ENCODE measurements around the gene FBXO41. TPM values are rescaled to one million over a fixed set of nuclear protein-coding genes. Genes with fewer than 3 reads are reported as not detected.

The FBXO41 gene
- polyA plus RNA-seq, 1 of the 3 experiments (the other 2 are of a cell fraction), result 3.1 TPM

DNA sequence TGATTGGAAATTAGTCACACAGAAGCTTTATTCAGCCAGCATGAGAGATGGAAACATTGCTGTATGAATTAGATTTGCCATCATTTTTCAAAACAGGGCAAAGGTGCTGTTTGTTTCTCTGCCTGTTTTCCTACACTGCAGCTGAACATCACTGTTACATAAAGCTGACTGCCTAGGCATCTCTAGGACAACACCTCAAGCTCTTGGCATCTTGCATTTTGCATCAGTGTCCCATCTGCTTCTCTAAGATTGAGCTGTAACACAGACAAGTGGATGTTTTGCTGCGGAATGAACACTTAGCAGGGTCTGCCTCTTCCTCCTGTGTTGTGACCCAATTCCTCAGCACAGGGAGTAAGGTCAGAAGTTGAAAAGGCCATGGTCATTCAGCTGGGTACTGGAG is 45.3 kb downstream of the FBXO41 start:
- no peak overlapping the region for H3K4me2 ChIP-seq
- no peaks in the 10 kb centered on the region for H3K9me3 ChIP-seq
- peaks cover 73% of the 10 kb centered on the region for H4K20me1 ChIP-seq (ENCODE audit: insufficient read depth)
- TF ChIP-seq YY1 (IDR thresholded peaks at IDR 0.05; ENCODE audit: low read depth), result no peak
- TF ChIP-seq, protein P1, sequence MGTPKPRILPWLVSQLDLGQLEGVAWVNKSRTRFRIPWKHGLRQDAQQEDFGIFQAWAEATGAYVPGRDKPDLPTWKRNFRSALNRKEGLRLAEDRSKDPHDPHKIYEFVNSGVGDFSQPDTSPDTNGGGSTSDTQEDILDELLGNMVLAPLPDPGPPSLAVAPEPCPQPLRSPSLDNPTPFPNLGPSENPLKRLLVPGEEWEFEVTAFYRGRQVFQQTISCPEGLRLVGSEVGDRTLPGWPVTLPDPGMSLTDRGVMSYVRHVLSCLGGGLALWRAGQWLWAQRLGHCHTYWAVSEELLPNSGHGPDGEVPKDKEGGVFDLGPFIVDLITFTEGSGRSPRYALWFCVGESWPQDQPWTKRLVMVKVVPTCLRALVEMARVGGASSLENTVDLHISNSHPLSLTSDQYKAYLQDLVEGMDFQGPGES (IDR thresholded peaks at IDR 0.05; ENCODE audit: low read depth, low read length), result no peak
- TF ChIP-seq TEAD4 (IDR thresholded peaks at IDR 0.05; ENCODE audit: borderline replicate concordance, insufficient read depth), result no peak
- TF ChIP-seq CHD2 (IDR thresholded peaks at IDR 0.05; ENCODE audit: low read length, partially characterized antibody), result no peak
- TF ChIP-seq, protein P2, sequence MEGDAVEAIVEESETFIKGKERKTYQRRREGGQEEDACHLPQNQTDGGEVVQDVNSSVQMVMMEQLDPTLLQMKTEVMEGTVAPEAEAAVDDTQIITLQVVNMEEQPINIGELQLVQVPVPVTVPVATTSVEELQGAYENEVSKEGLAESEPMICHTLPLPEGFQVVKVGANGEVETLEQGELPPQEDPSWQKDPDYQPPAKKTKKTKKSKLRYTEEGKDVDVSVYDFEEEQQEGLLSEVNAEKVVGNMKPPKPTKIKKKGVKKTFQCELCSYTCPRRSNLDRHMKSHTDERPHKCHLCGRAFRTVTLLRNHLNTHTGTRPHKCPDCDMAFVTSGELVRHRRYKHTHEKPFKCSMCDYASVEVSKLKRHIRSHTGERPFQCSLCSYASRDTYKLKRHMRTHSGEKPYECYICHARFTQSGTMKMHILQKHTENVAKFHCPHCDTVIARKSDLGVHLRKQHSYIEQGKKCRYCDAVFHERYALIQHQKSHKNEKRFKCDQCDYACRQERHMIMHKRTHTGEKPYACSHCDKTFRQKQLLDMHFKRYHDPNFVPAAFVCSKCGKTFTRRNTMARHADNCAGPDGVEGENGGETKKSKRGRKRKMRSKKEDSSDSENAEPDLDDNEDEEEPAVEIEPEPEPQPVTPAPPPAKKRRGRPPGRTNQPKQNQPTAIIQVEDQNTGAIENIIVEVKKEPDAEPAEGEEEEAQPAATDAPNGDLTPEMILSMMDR (IDR thresholded peaks at IDR 0.05), result no peak
- TF ChIP-seq, protein P3, sequence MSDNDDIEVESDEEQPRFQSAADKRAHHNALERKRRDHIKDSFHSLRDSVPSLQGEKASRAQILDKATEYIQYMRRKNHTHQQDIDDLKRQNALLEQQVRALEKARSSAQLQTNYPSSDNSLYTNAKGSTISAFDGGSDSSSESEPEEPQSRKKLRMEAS (IDR thresholded peaks at IDR 0.05; ENCODE audit: low read depth), result no peak
- TF ChIP-seq, protein P4, sequence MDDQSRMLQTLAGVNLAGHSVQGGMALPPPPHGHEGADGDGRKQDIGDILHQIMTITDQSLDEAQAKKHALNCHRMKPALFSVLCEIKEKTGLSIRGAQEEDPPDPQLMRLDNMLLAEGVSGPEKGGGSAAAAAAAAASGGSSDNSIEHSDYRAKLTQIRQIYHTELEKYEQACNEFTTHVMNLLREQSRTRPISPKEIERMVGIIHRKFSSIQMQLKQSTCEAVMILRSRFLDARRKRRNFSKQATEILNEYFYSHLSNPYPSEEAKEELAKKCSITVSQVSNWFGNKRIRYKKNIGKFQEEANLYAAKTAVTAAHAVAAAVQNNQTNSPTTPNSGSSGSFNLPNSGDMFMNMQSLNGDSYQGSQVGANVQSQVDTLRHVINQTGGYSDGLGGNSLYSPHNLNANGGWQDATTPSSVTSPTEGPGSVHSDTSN (IDR thresholded peaks at IDR 0.05), result no peak
- no peak for TF ChIP-seq SIN3A (IDR thresholded peaks at IDR 0.05; ENCODE audit: borderline replicate concordance, low read depth, low read length)
- TF ChIP-seq, protein P5, sequence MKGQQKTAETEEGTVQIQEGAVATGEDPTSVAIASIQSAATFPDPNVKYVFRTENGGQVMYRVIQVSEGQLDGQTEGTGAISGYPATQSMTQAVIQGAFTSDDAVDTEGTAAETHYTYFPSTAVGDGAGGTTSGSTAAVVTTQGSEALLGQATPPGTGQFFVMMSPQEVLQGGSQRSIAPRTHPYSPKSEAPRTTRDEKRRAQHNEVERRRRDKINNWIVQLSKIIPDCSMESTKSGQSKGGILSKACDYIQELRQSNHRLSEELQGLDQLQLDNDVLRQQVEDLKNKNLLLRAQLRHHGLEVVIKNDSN (IDR thresholded peaks at IDR 0.05; ENCODE audit: borderline replicate concordance, low read depth), result no peak
- TF ChIP-seq, protein P6, sequence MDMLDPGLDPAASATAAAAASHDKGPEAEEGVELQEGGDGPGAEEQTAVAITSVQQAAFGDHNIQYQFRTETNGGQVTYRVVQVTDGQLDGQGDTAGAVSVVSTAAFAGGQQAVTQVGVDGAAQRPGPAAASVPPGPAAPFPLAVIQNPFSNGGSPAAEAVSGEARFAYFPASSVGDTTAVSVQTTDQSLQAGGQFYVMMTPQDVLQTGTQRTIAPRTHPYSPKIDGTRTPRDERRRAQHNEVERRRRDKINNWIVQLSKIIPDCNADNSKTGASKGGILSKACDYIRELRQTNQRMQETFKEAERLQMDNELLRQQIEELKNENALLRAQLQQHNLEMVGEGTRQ (IDR thresholded peaks at IDR 0.05; ENCODE audit: borderline replicate concordance, low read depth, low read length), result no peak
- TF ChIP-seq EZH2phosphoT487 (IDR thresholded peaks at IDR 0.05; ENCODE audit: borderline replicate concordance, low read depth), result no peak
- TF ChIP-seq RAD21 (IDR thresholded peaks at IDR 0.05; ENCODE audit: low read length), result no peak
- TF ChIP-seq TCF12 (IDR thresholded peaks at IDR 0.05), result no peak
- TF ChIP-seq, protein P7, sequence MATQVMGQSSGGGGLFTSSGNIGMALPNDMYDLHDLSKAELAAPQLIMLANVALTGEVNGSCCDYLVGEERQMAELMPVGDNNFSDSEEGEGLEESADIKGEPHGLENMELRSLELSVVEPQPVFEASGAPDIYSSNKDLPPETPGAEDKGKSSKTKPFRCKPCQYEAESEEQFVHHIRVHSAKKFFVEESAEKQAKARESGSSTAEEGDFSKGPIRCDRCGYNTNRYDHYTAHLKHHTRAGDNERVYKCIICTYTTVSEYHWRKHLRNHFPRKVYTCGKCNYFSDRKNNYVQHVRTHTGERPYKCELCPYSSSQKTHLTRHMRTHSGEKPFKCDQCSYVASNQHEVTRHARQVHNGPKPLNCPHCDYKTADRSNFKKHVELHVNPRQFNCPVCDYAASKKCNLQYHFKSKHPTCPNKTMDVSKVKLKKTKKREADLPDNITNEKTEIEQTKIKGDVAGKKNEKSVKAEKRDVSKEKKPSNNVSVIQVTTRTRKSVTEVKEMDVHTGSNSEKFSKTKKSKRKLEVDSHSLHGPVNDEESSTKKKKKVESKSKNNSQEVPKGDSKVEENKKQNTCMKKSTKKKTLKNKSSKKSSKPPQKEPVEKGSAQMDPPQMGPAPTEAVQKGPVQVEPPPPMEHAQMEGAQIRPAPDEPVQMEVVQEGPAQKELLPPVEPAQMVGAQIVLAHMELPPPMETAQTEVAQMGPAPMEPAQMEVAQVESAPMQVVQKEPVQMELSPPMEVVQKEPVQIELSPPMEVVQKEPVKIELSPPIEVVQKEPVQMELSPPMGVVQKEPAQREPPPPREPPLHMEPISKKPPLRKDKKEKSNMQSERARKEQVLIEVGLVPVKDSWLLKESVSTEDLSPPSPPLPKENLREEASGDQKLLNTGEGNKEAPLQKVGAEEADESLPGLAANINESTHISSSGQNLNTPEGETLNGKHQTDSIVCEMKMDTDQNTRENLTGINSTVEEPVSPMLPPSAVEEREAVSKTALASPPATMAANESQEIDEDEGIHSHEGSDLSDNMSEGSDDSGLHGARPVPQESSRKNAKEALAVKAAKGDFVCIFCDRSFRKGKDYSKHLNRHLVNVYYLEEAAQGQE (IDR thresholded peaks at IDR 0.05; ENCODE audit: low read depth, low read length), result no peak
- TF ChIP-seq NFIC (IDR thresholded peaks at IDR 0.05; ENCODE audit: borderline replicate concordance), result no peak
- H3K79me2 ChIP-seq (ENCODE audit: insufficient read depth), result peaks cover 97% of the 10 kb centered on the region
- 100% methylated on average over 1 of the region's 1 CpG for WGBS (ENCODE audit: low lambda C conversion rate)
- H2AFZ ChIP-seq (ENCODE audit: low read depth), result no peak overlapping the region
- no peak overlapping the region for H3K9ac ChIP-seq
- CTCF ChIA-PET, result interaction anchor here (1.1 to 1.7 kb wide), 2 partner anchors 9 to 51 kb away, joined by 3 to 5 read pairs; no protein-coding TSS in a partner anchor
- no peak overlapping the region for H3K4me3 ChIP-seq (ENCODE audit: low read depth in 2 of 2, low read length in 1 of 2)
- peaks cover 47 to 54% of the 10 kb centered on the region in 2 experiments for H3K36me3 ChIP-seq (replicated peaks in 1 of 2; ENCODE audit: control insufficient read depth in 1 of 2, insufficient read depth in 2 of 2, low read length in 1 of 2)
- H3F3A ChIP-seq (replicated peaks; ENCODE audit: insufficient read depth), result peaks cover 3% of the 10 kb centered on the region
- no peaks in the 10 kb centered on the region for H3K27me3 ChIP-seq (ENCODE audit: insufficient read depth)
- peaks cover 0 to 27% of the 10 kb centered on the region in 2 experiments; a peak in 3 of 4 replicates for H3K4me1 ChIP-seq (ENCODE audit: control insufficient read depth in 1 of 2, insufficient read depth in 2 of 2, low read depth in 1 of 2, low read length in 1 of 2)
- POLR2A ChIA-PET, result no interaction called here
- H3K27ac ChIP-seq (ENCODE audit: low read depth in 2 of 2, low read length in 1 of 2), result no peak overlapping the region; a peak in 1 of 4 replicates
- DNase-seq, result no peak
- no peaks in the 10 kb centered on the region for H3K9me2 ChIP-seq

All from SK-N-SH (cell line).